GM12878 (cell line): ENCODE data around the gene FAM110A. TPM values are rescaled to one million over a fixed set of nuclear protein-coding genes. Genes with fewer than 3 reads are reported as not detected.

ENCODE experiments used
- BHLHE40 ChIP-seq, 2 experiments: fragments of 450-650 bp in 1 of 2; IDR thresholded peaks; 2 replicates each; pipeline ENCODE4 v1.6.1; 2011 to 2017; ENCODE audit warnings: low read depth in 2 of 2, borderline replicate concordance in 1 of 2, improper control_type of control experiment in 1 of 2, low read length in 1 of 2, mild to moderate bottlenecking in 1 of 2
- CBFB ChIP-seq: IDR thresholded peaks from 2 replicates; pipeline ENCODE4 v1.6.1; 2016; ENCODE audit warnings: antibody characterized with exemption, low read depth
- CBX5 ChIP-seq: sonication (generic); IDR thresholded peaks from 2 replicates; pipeline ENCODE4 v1.6.1; 2016; ENCODE audit warnings: low read depth, moderate library complexity, mild to moderate bottlenecking, inconsistent platforms
- EZH2 ChIP-seq: IDR thresholded peaks from 2 replicates; pipeline ENCODE4 v1.6.1; 2012; ENCODE audit warnings: low read depth, mild to moderate bottlenecking, control low read depth, inconsistent platforms, low read length, borderline replicate concordance; ENCODE audit not compliant: control insufficient read depth
- IKZF1 ChIP-seq: fragments of 450-650 bp; conservative IDR thresholded peaks from 2 replicates; pipeline ENCODE4 v1.6.1; 2017; ENCODE audit warnings: antibody characterized with exemption, mild to moderate bottlenecking
- IKZF2 ChIP-seq, 2 experiments: fragments of 450-650 bp; IDR thresholded peaks; 2 replicates each; pipeline ENCODE4 v1.6.1; 2017; ENCODE audit warnings: mild to moderate bottlenecking in 2 of 2, moderate library complexity in 2 of 2
- JUNB ChIP-seq: IDR thresholded peaks from 2 replicates; pipeline ENCODE4 v1.6.1; 2016; ENCODE audit warnings: antibody characterized with exemption, mild to moderate bottlenecking
- KDM1A ChIP-seq: fragments of 200-600 bp; sonication (generic); IDR thresholded peaks from 2 replicates; pipeline ENCODE4 v1.6.1; 2016; ENCODE audit warnings: borderline replicate concordance
- LARP7 ChIP-seq: fragments of 450-650 bp; IDR thresholded peaks from 2 replicates; pipeline ENCODE4 v1.6.1; 2017; ENCODE audit warnings: mild to moderate bottlenecking
- MYC ChIP-seq: IDR thresholded peaks from 2 replicates; pipeline ENCODE4 v1.6.1; 2011; ENCODE audit warnings: mild to moderate bottlenecking, low read length, moderate library complexity, inconsistent platforms; ENCODE audit not compliant: insufficient read depth, insufficient replicate concordance, insufficient read length, severe bottlenecking
- NBN ChIP-seq: fragments of 450-650 bp; IDR thresholded peaks from 2 replicates; pipeline ENCODE4 v1.6.1; 2016
- POLR2AphosphoS2 ChIP-seq: IDR thresholded peaks from 2 replicates; pipeline ENCODE4 v1.6.1; 2011; ENCODE audit warnings: low read depth, mild to moderate bottlenecking, low read length, improper control_type of control experiment, moderate library complexity
- PRDM15 ChIP-seq: fragments of 450-650 bp; formaldehyde crosslinking; IDR thresholded peaks from 2 replicates; pipeline ENCODE4 v1.4.0; 2020; ENCODE audit warnings: mild to moderate bottlenecking, moderate library complexity
- RELA ChIP-seq: fragments of 450-650 bp; IDR thresholded peaks from 2 replicates; pipeline ENCODE4 v1.8.0; 2014; ENCODE audit warnings: borderline replicate concordance; ENCODE audit not compliant: partially characterized antibody
- SIN3A ChIP-seq: IDR thresholded peaks from 2 replicates; pipeline ENCODE4 v1.6.1; 2012; ENCODE audit warnings: low read depth, low read length, improper control_type of control experiment
- SMC3 ChIP-seq: IDR thresholded peaks from 2 replicates; pipeline ENCODE4 v1.6.1; 2011; ENCODE audit warnings: low read length, improper control_type of control experiment, borderline replicate concordance
- SREBF1 ChIP-seq: IDR thresholded peaks from 2 replicates; pipeline ENCODE4 v1.6.1; 2012; ENCODE audit warnings: mild to moderate bottlenecking, low read length
- ZNF207 ChIP-seq: fragments of 450-650 bp; IDR thresholded peaks from 2 replicates; pipeline ENCODE4 v1.6.1; 2014; ENCODE audit warnings: antibody characterized with exemption, mild to moderate bottlenecking, borderline replicate concordance
- ZNF384 ChIP-seq: IDR thresholded peaks from 2 replicates; pipeline ENCODE4 v1.6.1; 2012; ENCODE audit warnings: low read depth, mild to moderate bottlenecking, low read length, improper control_type of control experiment, borderline replicate concordance
- polyA plus RNA-seq, 11 experiments: library from polyadenylated mRNA; depleted of rRNA in 4 of 11; unstranded in 6 of 11; stranded (reverse) in 5 of 11; fragments of >200 nt; fragmentation: Nextera tagmentation in 4 of 11; fragmentation: Illumina TruSeq in 1 of 11; extraction: Ambion mirVana in 4 of 11; extraction: Trizol in 1 of 11; gene quantifications; 1 replicate in 1 of 11; 2 replicates in 10 of 11; pipeline versions ENCODE4 v1.2.1 to v1.2.3, GENCODE V29; 2011 to 2016; ENCODE audit warnings: inconsistent platforms in 2 of 11, missing spikeins in 2 of 11, low read depth in 1 of 11
- total RNA-seq, 4 experiments: library from RNA; depleted of rRNA in 3 of 4; stranded (reverse); fragments of >200 nt in 3 of 4; fragmentation: Illumina TruSeq in 1 of 4; extraction: Trizol in 1 of 4; gene quantifications; 2 replicates each; pipeline versions ENCODE4 v1.2.1 to v1.2.3, GENCODE V29; 2013 to 2021
- TF ChIP-seq, protein P1 (sequence below): IDR thresholded peaks from 2 replicates; pipeline ENCODE4 v1.6.1; 2012; ENCODE audit warnings: low read depth, low read length, improper control_type of control experiment
- TF ChIP-seq, protein P2 (sequence below): fragments of 450-650 bp; IDR thresholded peaks from 2 replicates; pipeline ENCODE4 v1.6.1; 2017; ENCODE audit warnings: low read depth, mild to moderate bottlenecking, moderate library complexity
- TF ChIP-seq, protein P3 (sequence below): IDR thresholded peaks from 2 replicates; pipeline ENCODE4 v1.6.1; 2011; ENCODE audit warnings: mild to moderate bottlenecking, low read depth, low read length, moderate library complexity; ENCODE audit not compliant: insufficient replicate concordance

FAM110A gene
- total and polyA plus RNA-seq, 10 of the 15 experiments (the other 5 are each of a cell fraction or from before 2014, with no cell fraction given) = 1.1 to 14.8 (median 7.4) TPM

DNA sequence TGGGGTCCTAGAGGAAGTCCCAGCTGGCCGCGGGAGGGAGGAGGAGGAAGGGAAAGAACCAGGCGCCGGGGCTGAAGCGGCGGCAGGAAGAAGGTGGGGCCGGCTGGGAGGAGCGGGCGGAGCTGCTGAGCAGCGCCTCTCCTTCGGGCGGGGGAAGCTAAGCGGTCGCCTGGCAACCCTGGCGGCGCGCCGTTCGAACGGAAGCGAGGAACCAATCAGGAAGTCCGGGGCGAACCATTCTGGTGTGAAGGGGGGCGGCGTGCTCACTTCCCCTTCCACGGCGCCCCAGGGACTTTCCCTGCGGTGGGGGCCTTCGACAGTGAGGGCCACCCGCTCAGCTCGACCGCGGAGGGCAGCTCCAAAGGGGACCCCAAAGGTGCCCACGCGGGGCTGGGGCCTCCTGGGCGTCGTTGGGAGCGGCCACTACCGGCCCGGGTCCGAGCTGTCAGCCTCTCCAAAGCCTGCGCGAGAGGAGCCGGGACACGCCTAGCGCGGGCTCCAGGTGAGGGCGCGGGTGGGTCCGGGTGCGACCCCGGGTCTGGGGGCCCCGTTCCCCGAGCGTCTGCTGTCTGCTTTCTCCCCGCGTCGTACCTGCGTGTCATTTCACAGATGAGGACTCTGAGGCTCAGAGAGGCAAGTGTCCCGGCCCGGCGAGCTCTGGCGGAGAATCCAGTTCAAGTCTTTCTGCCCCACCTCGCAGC is at the start of gene FAM110A (continued):
- no peak for TF ChIP-seq POLR2AphosphoS2
- no peak for TF ChIP-seq KDM1A
- TF ChIP-seq EZH2 = no peak
- TF ChIP-seq RELA = peak; percentile 95
- TF ChIP-seq MYC = no peak
- TF ChIP-seq SREBF1 = peak; percentile 91
- no peak for TF ChIP-seq CBX5
- TF ChIP-seq, protein P1, sequence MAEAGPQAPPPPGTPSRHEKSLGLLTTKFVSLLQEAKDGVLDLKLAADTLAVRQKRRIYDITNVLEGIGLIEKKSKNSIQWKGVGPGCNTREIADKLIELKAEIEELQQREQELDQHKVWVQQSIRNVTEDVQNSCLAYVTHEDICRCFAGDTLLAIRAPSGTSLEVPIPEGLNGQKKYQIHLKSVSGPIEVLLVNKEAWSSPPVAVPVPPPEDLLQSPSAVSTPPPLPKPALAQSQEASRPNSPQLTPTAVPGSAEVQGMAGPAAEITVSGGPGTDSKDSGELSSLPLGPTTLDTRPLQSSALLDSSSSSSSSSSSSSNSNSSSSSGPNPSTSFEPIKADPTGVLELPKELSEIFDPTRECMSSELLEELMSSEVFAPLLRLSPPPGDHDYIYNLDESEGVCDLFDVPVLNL = peak; percentile 99
- TF ChIP-seq SIN3A = peak; percentile 93
- TF ChIP-seq NBN = 0 out of 2 replicates have a peak, but pooled peaks have one; percentile 50
- no peak; the same call in 1 of the 2 replicates for TF ChIP-seq LARP7
- no peak for TF ChIP-seq PRDM15
- TF ChIP-seq BHLHE40 (IDR thresholded peaks at IDR 0.05; ENCODE audit: borderline replicate concordance in 1 of 2, low read depth in 2 of 2, low read length in 1 of 2) = peak; percentile 95 to 96
- no peak for TF ChIP-seq SMC3
- TF ChIP-seq IKZF2 (IDR thresholded peaks at IDR 0.05) = no peak; a peak in 1 of 4 replicates
- TF ChIP-seq IKZF1 = peak; percentile 86
- TF ChIP-seq ZNF384 = no peak
- peak; percentile 60; the same call in 1 of the 2 replicates for TF ChIP-seq CBFB
- no peak for TF ChIP-seq JUNB
- TF ChIP-seq, protein P2, sequence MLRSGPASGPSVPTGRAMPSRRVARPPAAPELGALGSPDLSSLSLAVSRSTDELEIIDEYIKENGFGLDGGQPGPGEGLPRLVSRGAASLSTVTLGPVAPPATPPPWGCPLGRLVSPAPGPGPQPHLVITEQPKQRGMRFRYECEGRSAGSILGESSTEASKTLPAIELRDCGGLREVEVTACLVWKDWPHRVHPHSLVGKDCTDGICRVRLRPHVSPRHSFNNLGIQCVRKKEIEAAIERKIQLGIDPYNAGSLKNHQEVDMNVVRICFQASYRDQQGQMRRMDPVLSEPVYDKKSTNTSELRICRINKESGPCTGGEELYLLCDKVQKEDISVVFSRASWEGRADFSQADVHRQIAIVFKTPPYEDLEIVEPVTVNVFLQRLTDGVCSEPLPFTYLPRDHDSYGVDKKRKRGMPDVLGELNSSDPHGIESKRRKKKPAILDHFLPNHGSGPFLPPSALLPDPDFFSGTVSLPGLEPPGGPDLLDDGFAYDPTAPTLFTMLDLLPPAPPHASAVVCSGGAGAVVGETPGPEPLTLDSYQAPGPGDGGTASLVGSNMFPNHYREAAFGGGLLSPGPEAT = peak; percentile 86
- TF ChIP-seq ZNF207 = peak; percentile 79
- TF ChIP-seq, protein P3, sequence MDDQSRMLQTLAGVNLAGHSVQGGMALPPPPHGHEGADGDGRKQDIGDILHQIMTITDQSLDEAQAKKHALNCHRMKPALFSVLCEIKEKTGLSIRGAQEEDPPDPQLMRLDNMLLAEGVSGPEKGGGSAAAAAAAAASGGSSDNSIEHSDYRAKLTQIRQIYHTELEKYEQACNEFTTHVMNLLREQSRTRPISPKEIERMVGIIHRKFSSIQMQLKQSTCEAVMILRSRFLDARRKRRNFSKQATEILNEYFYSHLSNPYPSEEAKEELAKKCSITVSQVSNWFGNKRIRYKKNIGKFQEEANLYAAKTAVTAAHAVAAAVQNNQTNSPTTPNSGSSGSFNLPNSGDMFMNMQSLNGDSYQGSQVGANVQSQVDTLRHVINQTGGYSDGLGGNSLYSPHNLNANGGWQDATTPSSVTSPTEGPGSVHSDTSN = no peak
